HepG2 (cell line): ENCODE results near the gene SLC43A3. TPM values are rescaled to one million over a fixed set of nuclear protein-coding genes. Genes with fewer than 3 reads are reported as not detected.
A peak's percentile ranks its signal among the peaks of the same experiment; 100 is the strongest.

Source experiments
- ATAC-seq: fragments of 200-7000 bp; cut with Tn5 transposase; 3 replicates; pipeline ENCODE4 v1.9.1; 2020; ENCODE audit warnings: mild to moderate bottlenecking, moderate library complexity
- BruUV-seq: library from RNA; stranded (reverse); fragments of 400-500 nt; replicated peaks from 2 replicates; lab custom pipeline; 2021; lab: Mats Ljungman, UMichigan
- CTCF ChIA-PET: fragments of 300-600 bp; formaldehyde crosslinking; extraction: SDS; loops from one replicate; lab custom pipeline; 2021; ENCODE audit warnings: low total read pairs, inconsistent platforms, low intra/inter-chr PET ratio; lab: Yijun Ruan, JAX
- POLR2A ChIA-PET: fragments of 350-600 bp; sonication (Branson Sonifier 250); formaldehyde crosslinking; loops from one replicate; lab custom pipeline; 2020; ENCODE audit warnings: antibody characterized with exemption, inconsistent platforms; lab: Yijun Ruan, JAX
- DNase-seq: peaks from one replicate; pipeline ENCODE4 v3.0.0-alpha.2; 2015; ENCODE audit warnings: low spot score
- FAIRE-seq: peaks from 3 replicates; lab custom pipeline; 2011; peaks lifted over from hg19 to GRCh38; lab: Jason Lieb, UNC
- H2AFZ ChIP-seq: one replicate; pipeline ENCODE4 v1.6.1; 2011; ENCODE audit warnings: low read length, inconsistent platforms
- H3K27ac ChIP-seq: fragments of 300-600 bp; 3 replicates; pipeline ENCODE4 v1.8.0; 2011; ENCODE audit warnings: mixed run types, mild to moderate bottlenecking, mixed read lengths, low read length, inconsistent platforms; ENCODE audit not compliant: insufficient read depth; ENCODE audit errors: extremely low read length
- H3K27me3 ChIP-seq, 2 experiments: fragments of 200-600 bp in 1 of 2; 2 replicates in 1 of 2; 3 replicates in 1 of 2; pipeline versions ENCODE4 v1.6.0 to v1.8.0; 2011; ENCODE audit warnings: low read length in 2 of 2, mild to moderate bottlenecking in 2 of 2, moderate library complexity in 2 of 2, inconsistent platforms in 1 of 2; ENCODE audit not compliant: insufficient read depth in 2 of 2, control insufficient read depth in 1 of 2
- H3K36me3 ChIP-seq, 2 experiments: fragments of 200-600 bp in 1 of 2; replicated peaks in 1 of 2; 2 replicates in 1 of 2; 3 replicates in 1 of 2; pipeline versions ENCODE4 v1.5.1 to v1.8.0; 2011; ENCODE audit warnings: low read length in 2 of 2, inconsistent platforms in 1 of 2; ENCODE audit not compliant: insufficient read depth in 2 of 2, control insufficient read depth in 1 of 2
- H3K4me1 ChIP-seq: 2 replicates; pipeline ENCODE4 v1.5.1; 2012; ENCODE audit warnings: low read length, inconsistent platforms; ENCODE audit not compliant: insufficient read depth
- H3K4me2 ChIP-seq: 2 replicates; pipeline ENCODE4 v1.6.0; 2011; ENCODE audit warnings: low read depth, low read length, inconsistent platforms
- H3K4me3 ChIP-seq, 3 experiments: fragments of 200-600 bp in 1 of 3; sonication (generic), shearing (Covaris generic) in 1 of 3; replicated peaks in 1 of 3; 2 replicates each; pipeline ENCODE4 v1.5.1; 2011 to 2016; ENCODE audit warnings: low read length in 3 of 3, inconsistent platforms in 2 of 3, low read depth in 2 of 3, mild to moderate bottlenecking in 2 of 3, control low read depth in 1 of 3, mixed read lengths in 1 of 3; ENCODE audit not compliant: insufficient read depth in 1 of 3
- H3K79me2 ChIP-seq: one replicate; pipeline ENCODE4 v1.6.1; 2011; ENCODE audit warnings: low read length, inconsistent platforms; ENCODE audit not compliant: insufficient read depth
- H3K9ac ChIP-seq: 2 replicates; pipeline ENCODE4 v1.6.0; 2011; ENCODE audit warnings: mild to moderate bottlenecking, low read depth, low read length, inconsistent platforms; ENCODE audit not compliant: insufficient read depth
- H3K9me3 ChIP-seq: 2 replicates; pipeline ENCODE4 v1.5.1; 2012; ENCODE audit warnings: mild to moderate bottlenecking, low read length
- H4K20me1 ChIP-seq: 2 replicates; pipeline ENCODE4 v1.6.0; 2011; ENCODE audit warnings: inconsistent platforms, mild to moderate bottlenecking, low read length, moderate library complexity; ENCODE audit not compliant: insufficient read depth
- CHD4 ChIP-seq: fragments of 200-600 bp; sonication (generic); IDR thresholded peaks from 2 replicates; pipeline ENCODE4 v1.7.0; 2017; ENCODE audit warnings: mild to moderate bottlenecking, low read length, borderline replicate concordance
- DPF2 ChIP-seq: sonication (generic); formaldehyde crosslinking; IDR thresholded peaks from 2 replicates; pipeline ENCODE4 v1.4.0; 2020; ENCODE audit warnings: mild to moderate bottlenecking, low read depth, missing genetic modification reagents, borderline replicate concordance
- HMG20A ChIP-seq: IDR thresholded peaks from 2 replicates; pipeline ENCODE4 v1.6.1; 2016; ENCODE audit warnings: borderline replicate concordance
- HNF4A ChIP-seq: sonication (generic); formaldehyde crosslinking; IDR thresholded peaks from 2 replicates; pipeline ENCODE4 v1.4.0; 2020; ENCODE audit warnings: missing genetic modification reagents
- ISX ChIP-seq: sonication (generic); formaldehyde crosslinking; conservative IDR thresholded peaks from 2 replicates; pipeline ENCODE4 v1.5.0; 2020; ENCODE audit warnings: missing genetic modification reagents
- MAFF ChIP-seq: IDR thresholded peaks from 2 replicates; pipeline ENCODE4 v1.6.1; 2011; ENCODE audit warnings: low read depth, low read length, improper control_type of control experiment
- MAFG ChIP-seq: sonication (generic); formaldehyde crosslinking; IDR thresholded peaks from 2 replicates; pipeline ENCODE4 v1.5.1; 2020; ENCODE audit warnings: mild to moderate bottlenecking, missing genetic modification reagents
- MTA1 ChIP-seq: sonication (generic); formaldehyde crosslinking; IDR thresholded peaks from 2 replicates; pipeline ENCODE4 v1.4.0; 2020; ENCODE audit warnings: missing genetic modification reagents, mild to moderate bottlenecking, borderline replicate concordance
- NR3C1 ChIP-seq: sonication (generic); formaldehyde crosslinking; IDR thresholded peaks from 2 replicates; pipeline ENCODE4 v1.4.0; 2020; ENCODE audit warnings: missing genetic modification reagents
- NRL ChIP-seq: sonication (generic); formaldehyde crosslinking; IDR thresholded peaks from 2 replicates; pipeline ENCODE4 v1.5.0; 2020; ENCODE audit warnings: missing genetic modification reagents, mild to moderate bottlenecking, moderate library complexity, borderline replicate concordance
- POGZ ChIP-seq: sonication (generic); formaldehyde crosslinking; IDR thresholded peaks from 2 replicates; pipeline ENCODE4 v1.4.0; 2020; ENCODE audit warnings: mild to moderate bottlenecking, missing genetic modification reagents
- PRDM15 ChIP-seq: sonication (generic); formaldehyde crosslinking; IDR thresholded peaks from 2 replicates; pipeline ENCODE4 v1.4.0; 2020; ENCODE audit warnings: missing genetic modification reagents
- RBAK ChIP-seq: sonication (generic); formaldehyde crosslinking; IDR thresholded peaks from 2 replicates; pipeline ENCODE4 v1.5.1; 2020; ENCODE audit warnings: mild to moderate bottlenecking, missing genetic modification reagents
- RELA ChIP-seq: sonication (generic); formaldehyde crosslinking; IDR thresholded peaks from 2 replicates; pipeline ENCODE4 v1.4.0; 2020; ENCODE audit warnings: missing genetic modification reagents
- SMC3 ChIP-seq: IDR thresholded peaks from 2 replicates; pipeline ENCODE4 v1.6.1; 2011; ENCODE audit warnings: low read length, improper control_type of control experiment
- THYN1 ChIP-seq: sonication (generic); formaldehyde crosslinking; IDR thresholded peaks from 2 replicates; pipeline ENCODE4 v1.8.1; 2023; ENCODE audit warnings: low read depth, mild to moderate bottlenecking, moderate library complexity, missing genetic modification reagents, borderline replicate concordance
- ZNF253 ChIP-seq: sonication (generic); formaldehyde crosslinking; IDR thresholded peaks from 2 replicates; pipeline ENCODE4 v1.8.0; 2022; ENCODE audit warnings: mild to moderate bottlenecking, missing genetic modification reagents, borderline replicate concordance
- ZNF350 ChIP-seq: sonication (generic); formaldehyde crosslinking; IDR thresholded peaks from 2 replicates; pipeline ENCODE4 v1.4.0; 2020; ENCODE audit warnings: mild to moderate bottlenecking, low read depth, missing genetic modification reagents, borderline replicate concordance
- ZNF503 ChIP-seq: sonication (generic); formaldehyde crosslinking; IDR thresholded peaks from 2 replicates; pipeline ENCODE4 v1.4.0; 2020; ENCODE audit warnings: missing genetic modification reagents
- ZNF737 ChIP-seq: sonication (generic); formaldehyde crosslinking; IDR thresholded peaks from 2 replicates; pipeline ENCODE4 v1.5.0; 2020; ENCODE audit warnings: missing genetic modification reagents, mild to moderate bottlenecking, borderline replicate concordance
- WGBS: methylation state at CpG from one replicate; pipeline ENCODE4 v1.1.6; 2017; ENCODE audit warnings: low lambda C conversion rate; 5-methylcytosine and 5-hydroxymethylcytosine counted together
- in situ Hi-C: cut with HindIII; loops from 2 replicates; pipeline ENCODE4 v1.10.0; 2017; ENCODE audit warnings: low pct_unique_long_range_greater_than_20kb; ENCODE audit not compliant: extremely low pct_ligation_motif_present
- intact Hi-C: fragments of 100-400 bp; cut with micrococcal nuclease; formaldehyde crosslinking; loops from one replicate; pipeline ENCODE4 v1.10.0; 2022; ENCODE audit not compliant: unreplicated experiment
- polyA plus RNA-seq, 8 experiments: library from polyadenylated mRNA; depleted of rRNA in 3 of 8; stranded (reverse) in 7 of 8; unstranded in 1 of 8; fragments of >200 nt; fragmentation: Illumina TruSeq in 4 of 8; extraction: Trizol in 4 of 8; gene quantifications; 2 replicates each; pipeline versions ENCODE4 v1.2.1 to v1.2.3, GENCODE V29; 2011 to 2016; ENCODE audit warnings: low read depth in 4 of 8, missing spikeins in 1 of 8, mixed read lengths in 1 of 8; ENCODE audit not compliant: insufficient read depth in 1 of 8
- total RNA-seq, 5 experiments: library from RNA; depleted of rRNA; stranded (reverse); fragments of >200 nt; fragmentation: Illumina TruSeq; extraction: Trizol; gene quantifications; 2 replicates each; pipeline ENCODE4 v1.2.3, GENCODE V29; 2016; ENCODE audit warnings: low read depth in 1 of 5
- TF ChIP-seq, protein P1 (sequence below): sonication (generic); formaldehyde crosslinking; IDR thresholded peaks from 2 replicates; pipeline ENCODE4 v1.8.1; 2023; ENCODE audit warnings: missing genetic modification reagents, mild to moderate bottlenecking, borderline replicate concordance

SLC43A3 gene
- total and polyA plus RNA-seq, 2 of the 13 experiments (the other 11 are each of a cell fraction or from before 2014, with no cell fraction given), result 2.6 TPM; not detected in 1

GRCh38 chr11:57458060-57458409, 31.1 kb upstream of the SLC43A3 start:
- H3K27me3 ChIP-seq, result peaks cover 3 to 14% of the 10 kb centered on the region in 2 experiments; a peak in 4 of 5 replicates
- peak overlapping the region; percentile 50; the same call in 1 of the 2 replicates for H3K9ac ChIP-seq
- DNase-seq (no peak), ATAC-seq (peak; percentile 16), FAIRE-seq (no peak)
- ChIA-PET POLR2A (interaction anchor here (0.8 to 3.6 kb wide), 14 partner anchors 9 to 321 kb away, joined by 3 to 13 read pairs (median 4); partner anchors contain the start of gene SLC43A1), CTCF (interaction anchor here (1.2 to 3.9 kb wide), 7 partner anchors 22 to 187 kb away, joined by 3 to 26 read pairs (median 4); no protein-coding TSS in a partner anchor)
- H3K4me1 ChIP-seq, result peaks cover 69% of the 10 kb centered on the region
- no peaks in the 10 kb centered on the region for H3K9me3 ChIP-seq
- no peaks in the 10 kb centered on the region for H3K79me2 ChIP-seq
- intact Hi-C loops (no loop called here), in situ Hi-C loops (loop anchor here (5.0 to 10.0 kb wide), 2 partner anchors 111 to 187 kb away; partner anchors contain the start of gene YPEL4)
- no peaks in the 10 kb centered on the region for H4K20me1 ChIP-seq
- H3K4me2 ChIP-seq, result peak overlapping the region; percentile 96
- H3K4me3 ChIP-seq, result peak overlapping the region; percentile 57 to 75 (median 66); a peak in 5 of 6 replicates
- H3K36me3 ChIP-seq, result no peaks in the 10 kb centered on the region
- no TSS peak for BruUV-seq
- WGBS, result 0% methylated on average over 4 of the region's 16 CpGs
- H2AFZ ChIP-seq, result no peak overlapping the region
- no peak overlapping the region for H3K27ac ChIP-seq
- TF ChIP-seq, protein P1, sequence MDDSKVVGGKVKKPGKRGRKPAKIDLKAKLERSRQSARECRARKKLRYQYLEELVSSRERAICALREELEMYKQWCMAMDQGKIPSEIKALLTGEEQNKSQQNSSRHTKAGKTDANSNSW, result no peak
- TF ChIP-seq MAFG (CRISPR knock-in tag) (peak; percentile 68; the same call in 1 of the 2 replicates), NRL (CRISPR knock-in tag) (no peak), RBAK (CRISPR knock-in tag) (no peak), ISX (CRISPR knock-in tag) (no peak), MAFF (peak; percentile 40; the same call in 1 of the 2 replicates), PRDM15 (CRISPR knock-in tag) (peak; percentile 81; the same call in 1 of the 2 replicates), DPF2 (CRISPR knock-in tag) (no peak), POGZ (CRISPR knock-in tag) (no peak), ZNF737 (no peak), ZNF350 (CRISPR knock-in tag) (no peak), SMC3 (no peak), ZNF253 (CRISPR knock-in tag) (no peak), ZNF503 (CRISPR knock-in tag) (no peak), HNF4A (CRISPR knock-in tag) (no peak), RELA (CRISPR knock-in tag) (no peak), THYN1 (CRISPR knock-in tag) (no peak), MTA1 (0 out of 2 replicates have a peak, but pooled peaks have one; percentile 25), NR3C1 (CRISPR knock-in tag) (no peak), CHD4 (peak; percentile 45; the same call in 1 of the 2 replicates), HMG20A (CRISPR knock-in tag) (no peak)
